HCT116 (cell line): Measurements from ENCODE around the gene SH2B3.

ENCODE experiments used
- CBX3 ChIP-seq: IDR thresholded peaks from 2 replicates; pipeline ENCODE4 v1.6.1; 2012; ENCODE audit warnings: low read depth
- CTCF ChIP-seq, 3 experiments: fragments of 200-600 bp in 1 of 3; sonication (generic) in 1 of 3; IDR thresholded peaks in 2 of 3; conservative IDR thresholded peaks in 1 of 3; 2 replicates each; pipeline ENCODE4 v1.5.1; 2012 to 2017; ENCODE audit warnings: low read depth in 2 of 3, low read length in 2 of 3, antibody characterized with exemption in 1 of 3, borderline replicate concordance in 1 of 3, control low read depth in 1 of 3, mild to moderate bottlenecking in 1 of 3, mixed read lengths in 1 of 3, mixed run types in 1 of 3, moderate library complexity in 1 of 3; ENCODE audit not compliant: insufficient read depth in 1 of 3
- POLR2A ChIP-seq: IDR thresholded peaks from 2 replicates; pipeline ENCODE4 v1.7.0; 2011; ENCODE audit warnings: borderline replicate concordance; ENCODE audit not compliant: insufficient read depth, insufficient read length; ENCODE audit errors: extremely low read depth
- SRF ChIP-seq: IDR thresholded peaks from 2 replicates; pipeline ENCODE4 v1.6.1; 2012; ENCODE audit warnings: low read depth
- TF ChIP-seq, protein P1 (sequence below): IDR thresholded peaks from 2 replicates; pipeline ENCODE4 v1.6.1; 2012

DNA sequence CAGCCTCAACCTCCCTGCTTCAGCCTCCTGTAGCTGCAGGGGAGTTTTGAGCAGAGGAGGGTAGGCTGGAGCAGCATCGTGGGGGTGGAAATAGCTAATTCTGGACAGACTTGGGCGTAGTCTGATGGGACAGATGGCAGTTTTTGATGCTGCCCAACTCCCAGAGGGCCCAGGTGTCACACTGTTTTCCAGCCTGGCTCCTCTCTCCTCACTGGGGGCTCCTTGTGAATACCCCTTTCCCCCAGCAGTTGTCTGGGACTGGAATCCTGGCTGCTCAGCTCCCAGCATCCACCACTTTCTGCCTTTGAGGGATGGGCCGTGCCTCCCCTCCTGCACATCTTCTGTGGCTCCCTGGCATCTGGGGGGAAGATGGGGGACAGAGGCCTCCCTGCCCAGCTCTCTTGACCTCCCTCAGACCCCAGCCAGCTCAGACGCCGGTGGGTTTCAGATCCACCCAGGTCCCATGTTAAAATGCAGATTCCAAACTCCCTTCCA, 34.0 kb downstream of the SH2B3 start:
- TF ChIP-seq CTCF (IDR thresholded peaks at IDR 0.05 in 2 of 3, conservative IDR thresholded peaks at IDR 0.05 in 1 of 3; ENCODE audit: borderline replicate concordance in 1 of 3, insufficient read depth in 1 of 3, low read depth in 2 of 3, low read length in 2 of 3) (no peak), POLR2A (no peak), CBX3 (no peak), SRF (no peak)
- TF ChIP-seq, protein P1, sequence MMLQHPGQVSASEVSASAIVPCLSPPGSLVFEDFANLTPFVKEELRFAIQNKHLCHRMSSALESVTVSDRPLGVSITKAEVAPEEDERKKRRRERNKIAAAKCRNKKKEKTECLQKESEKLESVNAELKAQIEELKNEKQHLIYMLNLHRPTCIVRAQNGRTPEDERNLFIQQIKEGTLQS = no peak
